Daoy (cell line): ENCODE results near the gene CDH15. TPM values are rescaled to one million over a fixed set of nuclear protein-coding genes. Genes with fewer than 3 reads are reported as not detected.
A peak's percentile ranks its signal among the peaks of the same experiment; 100 is the strongest.
"Not testable (repeated sequence)": the region's sequence is repeated elsewhere in the genome, so short reads cannot be mapped to it uniquely, and the experiment has no call there.

Experiments
- DNase-seq: peaks from one replicate; pipeline ENCODE4 v3.0.0-alpha.2; 2015; ENCODE audit warnings: low read depth
- total RNA-seq: library from RNA; depleted of rRNA; stranded (reverse); fragments of >200 nt; shearing (Covaris generic); gene quantifications from 2 replicates; pipeline ENCODE4 v1.2.3, GENCODE V29; 2014

The CDH15 gene
- total RNA-seq, 1 experiment from 2014 or later: not detected

DNA sequence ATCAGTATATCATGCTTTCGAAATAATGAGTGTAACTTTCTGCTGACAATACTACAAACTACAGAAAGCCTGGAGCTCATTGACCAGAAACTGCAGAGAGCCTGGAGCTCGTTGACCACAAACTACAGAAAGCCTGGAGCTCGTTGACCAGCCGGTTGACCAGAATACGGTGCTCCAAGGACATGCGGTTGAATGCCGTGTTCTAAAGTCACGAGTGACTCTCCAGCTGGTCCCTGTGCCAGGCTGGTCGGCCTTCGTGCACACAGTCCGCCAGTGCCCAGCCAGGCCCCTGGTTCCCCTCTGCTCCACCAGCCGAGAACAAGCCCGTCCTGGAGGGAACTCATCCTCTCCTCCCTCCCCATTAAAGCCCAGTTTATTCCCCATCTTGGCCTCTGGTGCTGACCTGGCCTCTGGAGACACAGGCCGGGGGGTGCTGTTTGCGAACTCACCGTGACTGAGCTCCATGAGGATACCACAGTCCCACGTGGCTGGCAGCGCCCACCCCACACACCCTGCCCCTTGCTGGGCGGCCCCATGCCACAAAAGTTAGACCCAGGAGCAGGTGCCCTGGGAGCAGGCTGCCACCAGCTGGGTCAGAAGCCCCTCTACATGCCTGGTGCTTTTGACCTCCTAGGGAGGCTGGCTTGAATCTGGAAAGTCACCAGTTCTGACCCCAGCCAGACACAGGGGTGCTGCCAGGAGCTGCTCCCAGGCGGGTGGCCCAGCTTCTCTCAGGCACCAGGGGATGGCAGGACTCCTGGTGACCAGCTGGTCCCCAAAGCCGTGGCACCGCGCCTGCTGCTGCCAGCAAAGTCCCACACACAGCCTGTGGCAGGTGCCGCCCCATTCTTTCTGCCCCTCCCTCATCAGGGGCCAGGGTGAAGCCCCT, 15.5 kb upstream of the CDH15 start:
- DNase-seq: no peak

DNA sequence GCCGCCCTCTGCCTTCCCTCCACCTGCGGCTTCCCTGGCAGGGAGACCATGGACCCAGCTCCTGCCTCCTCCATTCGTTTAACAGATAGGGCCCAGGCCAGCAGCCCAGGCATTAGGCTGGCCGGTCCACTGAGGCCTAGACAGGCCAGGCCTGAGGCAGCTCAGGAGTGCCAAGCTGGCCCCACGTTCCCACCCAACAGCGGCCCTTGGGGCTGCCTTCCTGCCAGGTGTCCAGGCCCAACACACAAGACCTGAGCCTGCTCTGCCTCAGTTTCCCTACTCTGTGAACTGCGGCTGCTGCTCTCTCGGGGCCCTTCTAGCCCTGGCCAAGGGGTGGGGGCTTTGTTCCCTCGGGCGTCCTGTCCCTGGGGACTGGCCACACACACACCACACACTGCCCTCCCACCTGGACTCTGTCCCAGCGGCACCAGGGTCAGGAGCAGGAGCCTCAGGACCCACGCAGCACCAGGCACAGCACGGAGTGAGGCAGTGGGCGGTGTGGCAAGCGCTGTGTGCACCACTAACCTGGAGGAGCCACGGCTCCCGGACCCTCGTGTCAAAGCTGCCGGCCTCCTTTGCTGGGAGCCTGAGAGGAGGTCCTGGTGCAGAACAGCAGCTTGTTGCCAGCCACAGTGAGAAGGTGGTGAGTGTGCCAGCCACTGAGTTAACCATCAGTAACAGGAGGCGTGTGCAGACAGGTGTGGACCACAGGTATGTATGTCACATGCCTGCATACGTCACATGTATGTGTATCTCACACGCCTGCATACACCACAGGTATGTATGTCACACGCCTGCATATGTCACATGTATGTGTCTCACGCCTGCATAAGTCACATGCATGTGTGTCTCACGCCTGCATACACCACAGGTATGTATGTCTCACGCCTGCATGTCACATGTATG, 14.6 kb upstream of the CDH15 start:
- DNase-seq: no peak

DNA sequence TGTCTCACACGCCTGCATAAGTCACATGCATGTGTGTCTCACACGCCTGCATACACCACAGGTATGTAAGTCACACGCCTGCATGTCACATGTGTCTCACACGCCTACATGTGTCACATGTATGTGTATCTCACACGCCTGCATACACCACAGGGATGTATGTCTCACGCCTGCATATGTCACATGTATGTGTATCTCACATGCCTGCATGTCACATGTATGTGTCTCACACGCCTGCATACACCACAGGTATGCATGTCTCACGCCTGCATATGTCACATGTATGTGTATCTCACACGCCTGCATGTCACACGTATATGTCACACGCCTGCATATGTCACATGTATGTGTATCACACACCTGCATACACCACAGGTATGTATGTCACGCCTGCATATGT, 13.8 kb upstream of the CDH15 start:
- no peak for DNase-seq

DNA sequence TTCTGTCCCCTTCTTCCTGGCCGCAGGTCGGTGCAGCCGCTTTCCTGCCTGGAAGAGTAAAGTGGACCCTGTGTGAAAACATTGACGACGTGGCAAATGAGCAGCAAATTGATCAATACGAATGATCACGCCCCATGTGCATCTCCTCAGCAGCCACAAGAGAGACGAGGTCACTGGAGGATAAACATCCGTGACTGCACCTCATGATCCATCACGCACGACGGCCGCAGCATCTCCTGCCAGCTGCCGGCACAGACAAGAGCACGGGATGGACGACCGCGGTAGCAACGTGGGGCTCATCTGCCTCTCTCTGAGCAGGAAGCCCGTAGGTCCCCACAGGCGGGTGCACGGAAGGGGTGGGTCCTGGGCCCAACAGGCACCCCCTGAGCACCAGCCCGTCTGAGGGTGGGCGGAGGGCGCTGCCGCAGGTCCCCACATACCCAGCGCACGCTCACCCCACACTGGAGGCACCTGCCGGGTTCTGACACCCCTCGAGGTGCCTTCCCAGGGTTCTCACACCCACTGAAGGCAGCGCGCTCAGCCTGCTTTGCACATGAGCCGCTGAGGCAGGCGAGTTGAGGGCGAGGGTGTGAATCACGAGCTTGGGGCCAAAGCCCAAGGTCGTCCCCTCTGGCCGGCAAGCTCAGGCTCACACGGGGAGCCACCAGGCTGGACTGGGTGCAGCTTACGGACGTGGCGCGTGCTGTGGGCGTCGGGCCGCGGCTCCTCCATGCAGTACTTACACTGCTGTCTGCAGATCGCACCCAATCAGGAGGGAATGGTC, 12.3 kb upstream of the CDH15 start:
- no peak for DNase-seq

DNA sequence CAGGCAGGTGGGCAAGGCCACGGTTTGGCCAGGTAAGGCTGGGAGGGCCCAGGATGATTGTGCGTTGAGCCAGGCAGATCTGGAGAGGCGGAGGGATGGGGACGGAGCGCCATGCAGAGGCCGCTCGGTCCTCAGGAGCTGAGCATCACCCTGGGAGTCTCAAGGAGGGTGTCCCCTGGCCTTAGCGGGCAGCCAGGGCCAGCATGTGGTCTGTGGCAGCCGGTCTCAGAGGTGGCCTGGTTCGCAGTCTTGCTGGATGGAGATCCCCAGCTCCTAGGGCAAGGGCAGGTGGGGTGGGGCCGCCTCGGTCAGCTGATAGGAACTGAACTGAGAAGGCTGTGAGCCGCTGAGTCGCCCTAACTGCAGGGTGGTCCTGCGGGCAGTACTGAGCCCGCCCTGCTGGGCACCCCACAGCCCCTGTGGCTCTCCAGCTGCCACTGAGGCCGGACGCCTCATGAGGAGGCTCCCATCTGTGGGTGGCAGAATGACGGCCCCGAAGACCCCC, 11.6 kb upstream of the CDH15 start:
- DNase-seq: no peak

DNA sequence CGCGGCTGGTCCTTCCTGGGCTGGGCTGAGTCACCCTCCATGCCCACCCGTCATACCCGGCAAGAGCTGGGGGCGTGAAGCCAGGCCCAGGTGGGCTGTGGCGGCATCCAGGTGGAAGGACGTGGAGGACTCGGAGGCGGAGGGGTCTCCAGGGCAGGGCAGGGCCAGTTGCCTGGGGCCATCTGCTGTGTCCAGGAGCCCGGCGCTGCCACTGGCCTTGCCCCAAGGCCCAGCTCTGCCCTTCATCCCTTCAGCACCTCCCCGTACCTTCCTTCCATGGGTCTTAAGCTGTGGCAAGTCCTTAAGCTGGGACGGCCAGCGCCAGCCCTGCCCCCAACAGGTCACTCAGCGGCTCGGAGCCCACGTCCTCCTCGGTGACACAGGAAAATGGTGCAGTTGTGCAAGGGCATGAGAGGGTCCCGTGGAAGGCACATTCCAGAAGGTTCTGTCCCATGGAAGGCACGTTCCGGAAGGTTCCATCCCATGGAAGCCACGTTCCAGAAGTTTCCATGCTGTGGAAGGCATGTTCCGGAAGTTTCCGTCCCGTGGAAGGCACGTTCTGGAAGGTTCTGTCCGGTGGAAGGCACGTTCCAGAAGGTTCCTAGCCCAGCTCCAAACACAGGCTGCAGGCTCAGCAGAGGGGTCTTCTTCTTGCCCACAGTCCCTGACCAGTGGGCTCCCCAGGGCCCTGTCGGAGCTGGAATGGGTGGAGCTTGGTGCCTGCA, 10.4 kb upstream of the CDH15 start:
- no peak for DNase-seq

DNA sequence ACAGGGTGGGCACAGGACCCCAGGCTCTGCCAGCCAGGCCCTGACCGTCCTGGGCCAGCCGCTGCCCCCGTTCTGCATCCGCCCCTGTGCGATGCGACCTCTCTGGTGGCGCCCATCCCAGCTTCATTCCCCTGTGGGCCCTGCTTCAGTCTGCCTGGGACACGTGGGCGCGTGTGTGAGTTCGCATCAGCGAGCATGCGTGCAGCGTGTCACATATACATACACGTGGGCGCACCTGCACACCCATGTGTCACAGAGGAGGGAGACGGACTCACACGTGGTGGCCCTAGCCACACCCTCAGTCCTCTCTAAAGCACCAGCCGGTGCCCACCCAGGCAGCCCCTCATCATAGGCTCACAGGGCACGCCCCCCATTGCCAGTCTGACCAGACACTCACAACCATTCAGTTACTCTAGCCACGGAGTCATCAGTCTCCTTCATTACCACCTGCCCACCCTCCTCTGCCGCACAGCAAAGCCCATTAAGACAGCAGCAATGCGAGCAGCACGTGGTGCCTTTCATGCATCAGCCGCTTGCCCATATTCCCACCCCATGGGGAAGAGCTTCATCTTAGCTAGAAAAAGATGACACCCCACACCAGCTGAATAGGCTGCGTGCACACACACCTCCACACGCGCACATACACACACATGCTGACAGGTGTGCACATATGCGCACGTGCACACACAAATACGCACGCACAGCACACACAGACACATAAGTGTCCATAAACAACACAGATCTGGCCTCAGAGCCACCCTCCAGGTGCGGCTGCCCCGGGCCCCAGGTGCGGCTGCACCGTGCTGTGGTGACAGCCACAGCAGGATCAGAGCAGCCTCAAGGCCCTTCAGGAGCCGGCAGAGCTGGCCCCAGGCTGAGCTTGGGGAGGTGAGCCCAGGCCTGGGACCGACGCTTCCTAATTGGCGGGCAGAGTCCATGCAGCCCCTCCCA, 9.5 kb upstream of the CDH15 start:
- no peak for DNase-seq

DNA sequence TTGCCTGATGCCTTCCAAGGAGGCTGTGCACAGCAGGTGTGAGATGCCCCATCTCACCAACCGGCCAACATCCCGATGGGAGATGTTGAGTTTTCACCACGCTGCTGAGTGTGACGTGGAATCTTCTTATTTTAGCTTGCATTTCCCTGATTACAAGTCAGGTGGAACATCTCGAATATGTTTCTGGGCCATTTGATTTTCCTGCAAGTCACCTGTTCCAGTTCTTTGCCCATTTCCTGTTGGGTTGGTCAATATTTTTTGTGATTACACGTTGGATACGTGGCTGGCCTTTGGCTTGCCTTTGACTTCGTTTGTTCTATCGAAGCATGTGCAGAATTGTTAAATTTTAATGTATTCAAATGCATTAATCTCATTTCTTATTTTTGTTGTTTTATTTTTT, 8.3 kb upstream of the CDH15 start:
- no peak for DNase-seq

DNA sequence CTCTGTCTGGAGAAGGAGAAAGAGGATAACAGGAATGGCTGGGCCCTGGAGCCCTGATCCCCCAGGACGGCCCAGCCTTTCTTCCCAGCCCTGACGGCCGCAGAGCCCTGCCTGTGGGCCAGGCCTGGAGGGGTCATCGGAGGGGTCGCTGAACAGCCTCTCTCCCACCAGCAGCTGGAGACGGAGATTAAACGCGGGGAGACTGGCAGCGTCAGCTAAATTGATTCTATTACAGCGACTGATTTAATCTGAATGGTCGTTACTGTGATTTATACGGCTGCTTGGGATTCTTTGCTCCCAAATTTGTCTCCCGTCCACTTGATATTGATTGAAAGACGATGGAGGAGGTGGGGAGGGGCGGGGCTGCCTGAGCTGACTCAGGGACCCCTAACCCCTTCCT, 7.1 kb upstream of the CDH15 start:
- no peak for DNase-seq

DNA sequence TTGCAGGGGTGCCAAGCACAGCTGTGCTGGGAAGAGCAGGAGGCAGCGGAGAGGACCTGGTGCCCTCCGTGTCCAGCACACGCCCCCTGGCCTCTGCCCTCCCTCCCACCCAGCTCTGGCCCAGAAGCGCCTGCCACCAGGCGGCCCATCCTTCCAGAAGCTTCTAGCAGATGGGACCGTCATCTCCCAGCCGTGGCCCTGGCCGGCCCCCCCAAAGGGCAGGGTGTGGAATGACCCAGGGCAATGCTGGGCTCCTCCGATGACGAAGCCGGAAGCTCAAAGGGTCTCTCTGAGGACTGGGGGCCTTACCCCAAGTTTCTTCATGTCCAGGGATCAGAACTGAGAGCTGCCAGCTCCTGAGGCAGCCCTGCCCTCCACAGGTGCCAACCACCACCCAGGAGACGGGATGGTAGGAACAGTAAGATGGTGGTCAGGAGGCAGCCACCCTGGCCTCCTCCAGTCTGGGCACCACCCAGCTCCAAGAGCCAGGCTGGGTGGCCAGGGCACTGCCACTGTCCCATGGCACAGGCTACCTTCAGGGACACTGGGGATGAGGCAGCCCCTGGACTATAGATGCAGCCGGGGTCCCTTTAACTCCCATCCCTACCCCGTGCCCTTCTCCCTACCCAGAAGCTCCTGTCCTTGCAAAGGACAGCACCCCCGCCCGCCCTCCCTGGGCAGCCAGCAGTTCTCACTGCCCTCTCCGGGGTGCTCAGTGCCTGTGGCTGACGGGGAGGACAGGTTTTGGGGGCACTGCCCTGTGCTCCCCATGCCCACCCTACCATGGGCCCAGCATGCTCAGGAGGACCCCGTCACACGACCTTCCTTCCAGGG, 6.5 kb upstream of the CDH15 start:
- no peak for DNase-seq

DNA sequence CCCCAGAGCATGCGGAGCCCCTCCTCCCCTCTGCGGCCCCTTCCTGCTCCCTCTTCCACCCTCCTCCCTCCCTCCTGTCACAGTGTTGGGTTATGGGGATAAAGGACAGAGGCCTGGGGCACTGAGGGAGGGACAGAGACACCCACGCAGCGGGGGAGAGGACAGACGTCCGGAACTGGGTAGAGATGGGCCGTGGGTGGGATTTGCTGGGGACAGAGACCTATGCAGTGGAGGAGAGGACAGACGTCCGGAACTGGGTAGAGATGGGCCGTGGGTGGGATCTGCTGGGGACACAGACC, 5.9 kb upstream of the CDH15 start:
- DNase-seq: not testable (repeated sequence)

DNA sequence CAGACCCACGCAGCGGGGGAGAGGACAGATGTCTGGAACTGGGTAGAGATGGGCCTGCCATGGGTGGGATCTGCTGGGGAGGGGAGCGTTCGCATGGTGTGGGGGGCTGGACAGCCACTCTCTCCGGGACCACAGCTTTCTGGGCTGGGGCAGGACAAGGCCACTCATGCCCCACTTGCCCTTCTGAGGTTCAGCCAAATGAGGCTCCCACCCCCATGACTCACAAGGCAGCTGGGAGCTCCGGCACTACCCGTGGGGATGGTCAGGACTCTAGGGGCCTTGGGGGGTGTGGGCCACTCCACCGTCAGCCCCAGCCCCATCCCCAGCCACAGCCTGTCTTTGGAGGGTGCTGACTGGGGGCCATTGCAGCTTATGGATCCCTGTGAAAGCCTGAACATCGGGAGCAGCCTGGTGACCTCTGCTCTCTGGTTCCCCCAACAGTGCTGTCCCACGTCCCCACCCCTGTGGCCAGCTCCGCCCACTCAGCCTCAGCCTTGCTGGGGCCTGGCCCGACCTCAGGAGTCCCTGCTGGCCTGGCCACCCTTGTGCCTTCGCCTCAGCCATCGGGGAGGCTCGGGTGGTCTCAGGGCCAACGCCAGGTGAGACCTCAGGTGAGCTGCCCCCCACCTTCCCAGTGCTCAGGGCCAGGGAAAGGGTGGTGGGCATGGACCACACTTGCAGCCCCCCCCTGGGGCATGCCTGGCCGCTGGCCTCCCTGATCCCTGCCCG, 4.7 kb upstream of the CDH15 start:
- no peak for DNase-seq

DNA sequence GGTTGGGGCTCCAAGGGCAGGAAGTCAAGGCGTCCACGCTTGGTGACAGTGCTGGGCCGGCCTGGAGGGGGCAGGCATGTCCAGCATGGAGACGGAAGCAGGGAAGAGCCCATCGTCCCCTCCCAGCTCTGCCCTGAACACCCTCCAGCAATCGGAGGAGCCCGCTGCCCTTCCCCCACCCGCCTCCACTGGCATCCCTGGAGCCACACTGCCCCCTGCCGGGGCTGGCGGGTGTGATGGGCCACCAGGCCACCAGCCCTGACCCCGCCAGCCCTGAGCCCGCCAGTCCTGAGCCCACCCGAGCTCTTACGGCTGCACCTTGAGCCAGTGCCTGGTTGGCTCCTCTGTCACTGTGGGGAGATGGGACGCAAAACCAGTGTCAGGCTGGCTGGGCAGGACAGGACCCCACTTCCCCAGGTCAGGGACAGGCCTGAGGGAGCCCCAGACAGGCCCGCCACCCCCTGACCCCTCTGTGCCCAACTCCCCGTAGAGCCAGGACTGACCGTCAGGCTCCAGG, 4.1 kb upstream of the CDH15 start:
- peak; percentile 83 for DNase-seq

DNA sequence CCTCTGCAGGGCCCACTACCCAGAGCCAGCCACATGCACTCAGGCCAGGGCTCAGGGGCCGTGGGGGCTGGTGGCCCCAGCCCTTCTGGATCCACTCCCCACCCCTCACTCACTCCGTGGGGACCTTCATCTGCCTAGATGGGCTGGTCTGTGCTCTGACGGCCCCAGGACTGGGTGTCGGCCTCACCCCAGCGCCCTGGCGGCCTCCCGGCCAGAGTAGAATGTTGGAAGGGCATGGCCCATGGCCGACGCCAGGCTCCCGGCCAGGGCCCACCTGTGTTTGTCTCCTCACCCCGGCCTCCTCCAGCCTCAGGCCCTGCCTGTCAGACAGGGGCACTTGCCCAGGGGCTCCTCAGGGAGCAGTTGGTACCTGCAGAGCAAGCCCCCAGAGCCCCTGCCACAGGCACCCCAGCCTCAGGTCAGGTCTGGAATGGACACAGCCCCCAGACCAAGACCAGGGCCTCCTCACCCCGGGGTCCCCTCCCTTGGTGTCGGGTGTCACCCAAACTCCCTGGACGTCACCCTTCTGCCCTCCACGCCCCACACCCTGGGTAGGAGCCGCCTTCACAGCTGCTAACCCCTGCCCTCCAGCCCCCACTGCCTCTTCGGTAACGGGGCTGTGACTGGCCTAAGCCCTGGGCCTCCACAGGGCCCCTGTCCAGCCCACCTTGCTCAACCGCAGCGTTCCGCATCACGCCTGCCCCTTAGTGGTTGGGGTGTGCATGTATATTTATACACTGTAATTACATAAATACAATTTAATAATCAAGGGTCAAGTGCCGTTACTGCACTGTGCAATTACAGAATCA, 3.0 kb upstream of the CDH15 start:
- no peak for DNase-seq

DNA sequence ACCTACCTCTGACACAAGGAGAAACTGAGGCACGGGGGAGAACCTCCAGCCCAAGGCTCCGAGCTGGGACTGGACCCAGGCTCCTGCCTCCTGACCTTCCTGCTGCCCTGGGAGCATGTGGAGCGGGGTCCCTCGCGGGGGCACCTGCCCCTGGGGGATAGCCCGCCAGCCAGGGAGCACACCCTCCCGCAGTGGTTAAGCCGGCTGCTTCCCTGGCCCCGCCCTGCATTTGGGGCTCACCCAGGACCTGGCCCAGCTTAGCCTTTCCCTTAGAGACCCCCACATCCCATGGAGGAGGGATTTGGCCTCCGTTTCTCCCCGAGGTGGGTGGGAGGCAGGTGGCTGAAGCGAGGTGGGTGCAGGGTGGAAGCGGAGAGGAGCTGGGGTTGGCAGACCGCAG, 1.8 kb upstream of the CDH15 start:
- no peak for DNase-seq

DNA sequence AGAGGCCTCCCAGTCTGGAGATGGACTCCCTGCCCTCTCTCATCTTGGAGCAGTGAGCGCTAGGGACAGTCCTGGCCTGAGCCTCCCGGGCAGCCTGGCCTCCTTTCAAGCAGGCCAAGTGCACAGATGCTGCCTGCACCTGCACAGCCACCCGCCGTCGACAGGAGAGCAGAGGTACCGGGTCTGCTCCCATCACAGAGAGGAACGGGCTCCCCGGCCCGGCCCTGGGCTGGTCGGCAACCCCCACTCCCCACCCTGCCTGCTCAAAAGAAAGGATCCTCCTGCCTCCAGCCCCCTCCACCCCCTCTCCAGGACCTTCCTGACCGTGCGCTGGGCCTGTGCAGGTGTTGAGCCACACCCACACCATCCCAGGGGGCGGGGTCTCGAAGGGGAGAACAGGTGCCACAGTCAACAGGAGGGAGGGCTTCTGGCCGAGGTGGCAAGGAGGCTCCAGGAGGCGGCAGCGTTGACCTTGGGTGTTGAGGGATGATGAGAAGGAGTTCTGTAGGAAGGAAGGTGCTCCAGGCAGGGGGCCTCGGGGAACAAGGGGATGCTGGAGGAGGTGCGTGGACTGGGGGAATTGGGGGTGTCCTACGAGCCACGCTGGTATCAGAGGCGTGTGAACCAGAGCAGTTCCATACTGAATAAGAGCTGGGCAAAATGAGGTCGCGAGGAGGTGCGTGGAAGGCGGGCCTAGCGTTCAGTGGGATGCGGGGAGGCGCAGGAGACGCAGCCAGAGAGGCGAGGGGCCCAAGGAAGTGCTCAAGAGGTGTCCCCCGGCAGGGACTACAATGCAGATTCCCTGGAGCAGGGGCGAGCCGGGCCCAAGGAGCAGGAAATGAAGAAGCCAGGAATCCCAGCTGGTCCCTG, 967 bp upstream of the CDH15 start:
- no peak for DNase-seq

DNA sequence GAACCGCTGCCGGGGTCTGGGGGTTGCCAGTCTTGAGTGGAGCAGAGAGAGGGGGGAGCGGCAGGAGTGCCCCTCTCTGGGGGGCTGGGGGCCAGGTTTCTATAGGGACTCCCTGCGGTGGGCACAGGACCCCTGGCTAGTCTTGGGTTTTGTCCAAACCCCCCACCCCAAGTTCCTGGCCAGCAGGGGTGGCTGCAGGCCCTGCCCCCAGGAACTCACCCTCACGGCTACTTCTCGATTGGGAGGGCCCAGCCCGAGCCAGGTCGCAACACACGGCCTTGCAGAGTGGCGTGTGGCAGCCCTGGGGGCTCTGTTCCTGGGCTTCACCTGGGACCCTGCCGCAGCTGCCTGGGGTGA, 601 bp downstream of the CDH15 start:
- DNase-seq: no peak
